ENCODE results near the gene AOC3. TPM values are rescaled to one million over a fixed set of nuclear protein-coding genes. Genes with fewer than 3 reads are reported as not detected.

AOC3 gene
- total and polyA plus RNA-seq, 2 of the 13 experiments (the other 11 are each of a cell fraction or from before 2014, with no cell fraction given): 8.7 to 51.7 TPM

DNA sequence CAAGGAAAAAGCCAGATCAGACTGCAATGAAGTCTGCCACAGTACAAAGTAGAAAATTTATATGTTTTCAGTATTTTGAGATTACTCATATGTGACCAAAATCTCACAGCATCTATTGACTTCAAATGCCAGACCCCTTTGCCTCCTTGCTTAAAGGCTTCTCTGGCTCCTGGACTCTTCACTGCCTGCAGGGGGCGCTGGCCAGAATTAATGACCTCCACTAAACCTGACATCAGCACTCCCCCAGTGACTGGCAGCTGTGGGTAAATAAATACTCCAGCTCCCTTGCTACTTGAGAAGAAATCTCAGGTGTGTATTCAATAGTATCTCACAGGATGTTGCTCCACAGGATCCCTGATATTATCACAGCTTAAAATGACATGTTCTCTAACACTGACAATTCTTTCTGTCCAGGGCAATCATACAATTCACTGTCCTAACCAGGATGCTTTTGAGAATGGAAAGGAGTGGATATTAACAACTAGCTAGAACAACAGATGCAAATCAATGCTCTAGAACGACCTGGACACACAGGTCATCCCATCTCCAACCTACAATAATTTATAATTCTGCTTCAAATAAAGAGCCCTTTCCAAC lies 31.0 kb upstream of the AOC3 start (continued):
- TF ChIP-seq, protein P1, sequence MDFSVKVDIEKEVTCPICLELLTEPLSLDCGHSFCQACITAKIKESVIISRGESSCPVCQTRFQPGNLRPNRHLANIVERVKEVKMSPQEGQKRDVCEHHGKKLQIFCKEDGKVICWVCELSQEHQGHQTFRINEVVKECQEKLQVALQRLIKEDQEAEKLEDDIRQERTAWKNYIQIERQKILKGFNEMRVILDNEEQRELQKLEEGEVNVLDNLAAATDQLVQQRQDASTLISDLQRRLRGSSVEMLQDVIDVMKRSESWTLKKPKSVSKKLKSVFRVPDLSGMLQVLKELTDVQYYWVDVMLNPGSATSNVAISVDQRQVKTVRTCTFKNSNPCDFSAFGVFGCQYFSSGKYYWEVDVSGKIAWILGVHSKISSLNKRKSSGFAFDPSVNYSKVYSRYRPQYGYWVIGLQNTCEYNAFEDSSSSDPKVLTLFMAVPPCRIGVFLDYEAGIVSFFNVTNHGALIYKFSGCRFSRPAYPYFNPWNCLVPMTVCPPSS (IDR thresholded peaks at IDR 0.05): no peak
- TF ChIP-seq ZSCAN22 (CRISPR knock-in tag; IDR thresholded peaks at IDR 0.05): no peak
- no peak for TF ChIP-seq ZNF547 (CRISPR knock-in tag; IDR thresholded peaks at IDR 0.05)
- no peak for TF ChIP-seq EEA1 (CRISPR knock-in tag; IDR thresholded peaks at IDR 0.05; ENCODE audit: borderline replicate concordance)
- TF ChIP-seq GATAD1 (CRISPR knock-in tag; IDR thresholded peaks at IDR 0.05): no peak
- no peak for TF ChIP-seq SOX5 (CRISPR knock-in tag; IDR thresholded peaks at IDR 0.05; ENCODE audit: borderline replicate concordance)
- TF ChIP-seq EHMT2 (IDR thresholded peaks at IDR 0.05; ENCODE audit: borderline replicate concordance, low read depth, low read length): no peak
- no peak for TF ChIP-seq WIZ (CRISPR knock-in tag; IDR thresholded peaks at IDR 0.05)
- TF ChIP-seq ZKSCAN8 (CRISPR knock-in tag; IDR thresholded peaks at IDR 0.05; ENCODE audit: borderline replicate concordance): no peak
- no peak for TF ChIP-seq ZNF280D (CRISPR knock-in tag; IDR thresholded peaks at IDR 0.05)
- TF ChIP-seq RELA (CRISPR knock-in tag; IDR thresholded peaks at IDR 0.05): no peak
- no peak for TF ChIP-seq ZNF616 (CRISPR knock-in tag; IDR thresholded peaks at IDR 0.05; ENCODE audit: low read depth)
- TF ChIP-seq SMAD9 (CRISPR knock-in tag; IDR thresholded peaks at IDR 0.05): no peak
- TF ChIP-seq SIX4 (CRISPR knock-in tag; IDR thresholded peaks at IDR 0.05): no peak
- TF ChIP-seq ZNF687 (CRISPR knock-in tag; IDR thresholded peaks at IDR 0.05): no peak
- TF ChIP-seq, protein P2, sequence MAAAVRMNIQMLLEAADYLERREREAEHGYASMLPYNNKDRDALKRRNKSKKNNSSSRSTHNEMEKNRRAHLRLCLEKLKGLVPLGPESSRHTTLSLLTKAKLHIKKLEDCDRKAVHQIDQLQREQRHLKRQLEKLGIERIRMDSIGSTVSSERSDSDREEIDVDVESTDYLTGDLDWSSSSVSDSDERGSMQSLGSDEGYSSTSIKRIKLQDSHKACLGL (CRISPR knock-in tag; IDR thresholded peaks at IDR 0.05): no peak
- TF ChIP-seq FOXA1 (IDR thresholded peaks at IDR 0.05): no peak
- no peak for TF ChIP-seq FOXA1 (CRISPR knock-in tag; IDR thresholded peaks at IDR 0.05)
- TF ChIP-seq ARHGAP35 (CRISPR knock-in tag; IDR thresholded peaks at IDR 0.05; ENCODE audit: borderline replicate concordance): no peak
- TF ChIP-seq, protein P3, sequence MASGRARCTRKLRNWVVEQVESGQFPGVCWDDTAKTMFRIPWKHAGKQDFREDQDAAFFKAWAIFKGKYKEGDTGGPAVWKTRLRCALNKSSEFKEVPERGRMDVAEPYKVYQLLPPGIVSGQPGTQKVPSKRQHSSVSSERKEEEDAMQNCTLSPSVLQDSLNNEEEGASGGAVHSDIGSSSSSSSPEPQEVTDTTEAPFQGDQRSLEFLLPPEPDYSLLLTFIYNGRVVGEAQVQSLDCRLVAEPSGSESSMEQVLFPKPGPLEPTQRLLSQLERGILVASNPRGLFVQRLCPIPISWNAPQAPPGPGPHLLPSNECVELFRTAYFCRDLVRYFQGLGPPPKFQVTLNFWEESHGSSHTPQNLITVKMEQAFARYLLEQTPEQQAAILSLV (CRISPR knock-in tag; IDR thresholded peaks at IDR 0.05; ENCODE audit: borderline replicate concordance): no peak
- no peak for TF ChIP-seq ZFY (CRISPR knock-in tag; IDR thresholded peaks at IDR 0.05)
- TF ChIP-seq SNRNP70 (IDR thresholded peaks at IDR 0.05; ENCODE audit: low read depth, low read length): no peak

Data from HepG2 (cell line).